ENCODE data around the gene PNPT1. TPM values are rescaled to one million over a fixed set of nuclear protein-coding genes. Genes with fewer than 3 reads are reported as not detected.
A peak's percentile ranks its signal among the peaks of the same experiment; 100 is the strongest.

The PNPT1 gene
- total and polyA plus RNA-seq, 2 of the 8 experiments (the other 6 are each of a cell fraction or from before 2014, with no cell fraction given), result 8.3 to 40.2 TPM

GRCh38 chr2:55618275-55619055 is 75.2 kb downstream of the PNPT1 start:
- H3K27ac ChIP-seq (ENCODE audit: low read depth, low read length), result peak overlapping the region; percentile 82
- peaks cover 0 to 9% of the 10 kb centered on the region in 2 experiments for H4K20me1 ChIP-seq (replicated peaks in 1 of 2; ENCODE audit: control insufficient read depth in 1 of 2, insufficient read depth in 2 of 2, low read length in 2 of 2)
- peaks cover 8% of the 10 kb centered on the region; the same call in 1 of the 2 replicates for H3K79me1 ChIP-seq (ENCODE audit: low read depth, low read length)
- peaks cover 11 to 78% of the 10 kb centered on the region in 2 experiments for H3K79me2 ChIP-seq (ENCODE audit: control insufficient read depth in 1 of 2, insufficient read depth in 2 of 2, low read length in 2 of 2)
- H2BK12ac ChIP-seq (ENCODE audit: low read depth, low read length), result peak overlapping the region; percentile 51; the same call in 1 of the 2 replicates
- H4K5ac ChIP-seq (ENCODE audit: insufficient read length, low read depth, low read length), result no peak overlapping the region
- peak overlapping the region; percentile 7; the same call in 1 of the 2 replicates for H2AK5ac ChIP-seq (ENCODE audit: low read depth, low read length)
- CTCF ChIA-PET (ENCODE audit: partially characterized antibody), result interaction anchor here (0.5 to 3.2 kb wide), 5 partner anchors 8 to 492 kb away, joined by 3 to 8 read pairs (median 4); no protein-coding TSS in a partner anchor
- no peak overlapping the region for H3K56ac ChIP-seq (replicated peaks; ENCODE audit: insufficient read length, low read depth, low read length)
- no peaks in the 10 kb centered on the region for H3K9me3 ChIP-seq (ENCODE audit: insufficient read depth in 2 of 2, low read depth in 1 of 2, low read length in 1 of 2)
- H4K91ac ChIP-seq (replicated peaks; ENCODE audit: insufficient read length, low read length), result no peak overlapping the region
- FAIRE-seq (peak; percentile 19), DNase-seq (ENCODE audit: low read depth in 1 of 2, low spot score in 2 of 2) (peak in 1 of 2 experiments; percentile 56)
- peak overlapping the region; percentile 98 to 99 (median 98) for H3K9ac ChIP-seq (replicated peaks in 1 of 4; ENCODE audit: extremely low read depth in 1 of 4, low read depth in 3 of 4, low read length in 3 of 4)
- H3K23me2 ChIP-seq (ENCODE audit: low read depth, low read length), result 0 out of 2 replicates have a peak, but pooled peaks cover 5% of the 10 kb centered on the region
- no peak overlapping the region for H3K14ac ChIP-seq (ENCODE audit: insufficient read length)
- no peak overlapping the region for H2BK15ac ChIP-seq (ENCODE audit: low read length)
- no peak overlapping the region for H3K18ac ChIP-seq (ENCODE audit: extremely low read depth, low read length)
- POLR2A ChIA-PET (ENCODE audit: partially characterized antibody), result interaction anchor here (0.6 to 2.4 kb wide), 10 partner anchors 8 to 413 kb away, joined by 3 to 9 read pairs (median 4); no protein-coding TSS in a partner anchor
- no peak overlapping the region for H4K8ac ChIP-seq (ENCODE audit: extremely low read depth, insufficient read depth, low read length)
- H3K4ac ChIP-seq (replicated peaks; ENCODE audit: insufficient read length, low read depth, low read length), result no peak overlapping the region
- peak overlapping the region; percentile 38 for H2BK5ac ChIP-seq (ENCODE audit: low read depth, low read length)
- no peaks in the 10 kb centered on the region for H3K27me3 ChIP-seq (replicated peaks in 1 of 4; ENCODE audit: control insufficient read depth in 3 of 4, extremely low read depth in 1 of 4, insufficient read depth in 3 of 4, low read length in 3 of 4)
- H2AFZ ChIP-seq (ENCODE audit: low read length), result peak overlapping the region; percentile 91
- H3K4me1 ChIP-seq (replicated peaks in 1 of 4; ENCODE audit: control insufficient read depth in 3 of 4, insufficient read depth in 4 of 4, low read length in 3 of 4), result peaks cover 0 to 3% (median 0%) of the 10 kb centered on the region in 4 experiments; a peak in 1 of 7 replicates
- no peak overlapping the region for H2BK20ac ChIP-seq (ENCODE audit: low read length)
- peak overlapping the region; percentile 58 to 100 (median 98) for H3K4me3 ChIP-seq (ENCODE audit: extremely low read depth in 1 of 4, insufficient read depth in 2 of 4, low read depth in 3 of 4, low read length in 4 of 4)
- H3K23ac ChIP-seq (ENCODE audit: insufficient read length), result no peak overlapping the region
- peak overlapping the region; percentile 60 to 77 for H3K4me2 ChIP-seq (ENCODE audit: insufficient read depth in 1 of 2, low read depth in 2 of 2, low read length in 2 of 2)
- H3K36me3 ChIP-seq (ENCODE audit: control insufficient read depth in 2 of 4, insufficient read depth in 4 of 4, low read length in 3 of 4), result peaks cover 2 to 12% (median 3%) of the 10 kb centered on the region in 4 experiments; a peak in 4 of 8 replicates
- H2BK120ac ChIP-seq (replicated peaks; ENCODE audit: low read depth, low read length), result no peak overlapping the region
- 2% methylated on average over 32 of the region's 32 CpGs; no CpG with 5 or more reads in 1 of the 2 experiments for WGBS, 2 experiments (ENCODE audit: extremely low coverage in 1 of 2, insufficient coverage in 1 of 2, insufficient read length in 1 of 2, insufficient replicate concordance in 2 of 2, low coverage in 1 of 2, low lambda C conversion rate in 2 of 2, missing lambda C conversion rate in 1 of 2)
- TF ChIP-seq POLR2AphosphoS5 (IDR thresholded peaks at IDR 0.05; ENCODE audit: low read depth, low read length) (peak; percentile 32; the same call in 1 of the 2 replicates), ASH2L (IDR thresholded peaks at IDR 0.05; ENCODE audit: low read length) (no peak), TEAD4 (IDR thresholded peaks at IDR 0.05; ENCODE audit: low read depth, low read length) (no peak), GTF2F1 (IDR thresholded peaks at IDR 0.05; ENCODE audit: borderline replicate concordance, low read depth, low read length) (no peak), SAP30 (IDR thresholded peaks at IDR 0.05; ENCODE audit: insufficient read depth, insufficient replicate concordance, low read length) (peak; percentile 48), TAF1 (IDR thresholded peaks at IDR 0.05; ENCODE audit: low read depth, low read length) (peak; percentile 38; the same call in 1 of the 2 replicates), YY1 (IDR thresholded peaks at IDR 0.05; ENCODE audit: low read depth, low read length) (peak; percentile 73; the same call in 1 of the 2 replicates), CHD2 (IDR thresholded peaks at IDR 0.05; ENCODE audit: low read length) (no peak)
- TF ChIP-seq, protein P1, sequence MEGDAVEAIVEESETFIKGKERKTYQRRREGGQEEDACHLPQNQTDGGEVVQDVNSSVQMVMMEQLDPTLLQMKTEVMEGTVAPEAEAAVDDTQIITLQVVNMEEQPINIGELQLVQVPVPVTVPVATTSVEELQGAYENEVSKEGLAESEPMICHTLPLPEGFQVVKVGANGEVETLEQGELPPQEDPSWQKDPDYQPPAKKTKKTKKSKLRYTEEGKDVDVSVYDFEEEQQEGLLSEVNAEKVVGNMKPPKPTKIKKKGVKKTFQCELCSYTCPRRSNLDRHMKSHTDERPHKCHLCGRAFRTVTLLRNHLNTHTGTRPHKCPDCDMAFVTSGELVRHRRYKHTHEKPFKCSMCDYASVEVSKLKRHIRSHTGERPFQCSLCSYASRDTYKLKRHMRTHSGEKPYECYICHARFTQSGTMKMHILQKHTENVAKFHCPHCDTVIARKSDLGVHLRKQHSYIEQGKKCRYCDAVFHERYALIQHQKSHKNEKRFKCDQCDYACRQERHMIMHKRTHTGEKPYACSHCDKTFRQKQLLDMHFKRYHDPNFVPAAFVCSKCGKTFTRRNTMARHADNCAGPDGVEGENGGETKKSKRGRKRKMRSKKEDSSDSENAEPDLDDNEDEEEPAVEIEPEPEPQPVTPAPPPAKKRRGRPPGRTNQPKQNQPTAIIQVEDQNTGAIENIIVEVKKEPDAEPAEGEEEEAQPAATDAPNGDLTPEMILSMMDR (IDR thresholded peaks at IDR 0.05; ENCODE audit: control extremely low read depth in 1 of 3, insufficient read depth in 1 of 3, low read depth in 1 of 3, low read length in 3 of 3), result no peak
